Measurements from ENCODE around the gene UBQLNL.

UBQLNL gene

DNA sequence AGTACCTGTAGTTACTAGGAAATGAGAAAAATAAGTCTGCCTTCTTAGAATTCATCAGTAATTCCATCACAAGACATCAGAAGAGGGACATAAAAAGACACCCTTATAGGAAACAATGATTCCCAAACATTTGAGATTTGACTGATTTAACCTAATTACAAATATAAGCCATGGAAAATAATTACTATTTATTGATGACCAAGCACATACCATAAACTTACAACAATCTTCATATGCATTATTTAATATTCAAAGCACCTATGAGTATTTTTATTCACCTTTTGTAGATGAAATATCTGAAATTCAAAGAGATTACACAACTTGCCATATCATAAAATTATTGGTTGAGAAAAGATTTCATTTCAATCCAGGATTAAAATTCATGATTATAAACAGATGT is 42.6 kb downstream of the UBQLNL start:
- no peak for DNase-seq (ENCODE audit: low read depth in 1 of 2, low spot score in 1 of 2)
- no peak for TF ChIP-seq GABPA (IDR thresholded peaks at IDR 0.05; ENCODE audit: low read depth)
- TF ChIP-seq POLR2AphosphoS5 (IDR thresholded peaks at IDR 0.05; ENCODE audit: low read depth) = no peak
- TF ChIP-seq, protein P1, sequence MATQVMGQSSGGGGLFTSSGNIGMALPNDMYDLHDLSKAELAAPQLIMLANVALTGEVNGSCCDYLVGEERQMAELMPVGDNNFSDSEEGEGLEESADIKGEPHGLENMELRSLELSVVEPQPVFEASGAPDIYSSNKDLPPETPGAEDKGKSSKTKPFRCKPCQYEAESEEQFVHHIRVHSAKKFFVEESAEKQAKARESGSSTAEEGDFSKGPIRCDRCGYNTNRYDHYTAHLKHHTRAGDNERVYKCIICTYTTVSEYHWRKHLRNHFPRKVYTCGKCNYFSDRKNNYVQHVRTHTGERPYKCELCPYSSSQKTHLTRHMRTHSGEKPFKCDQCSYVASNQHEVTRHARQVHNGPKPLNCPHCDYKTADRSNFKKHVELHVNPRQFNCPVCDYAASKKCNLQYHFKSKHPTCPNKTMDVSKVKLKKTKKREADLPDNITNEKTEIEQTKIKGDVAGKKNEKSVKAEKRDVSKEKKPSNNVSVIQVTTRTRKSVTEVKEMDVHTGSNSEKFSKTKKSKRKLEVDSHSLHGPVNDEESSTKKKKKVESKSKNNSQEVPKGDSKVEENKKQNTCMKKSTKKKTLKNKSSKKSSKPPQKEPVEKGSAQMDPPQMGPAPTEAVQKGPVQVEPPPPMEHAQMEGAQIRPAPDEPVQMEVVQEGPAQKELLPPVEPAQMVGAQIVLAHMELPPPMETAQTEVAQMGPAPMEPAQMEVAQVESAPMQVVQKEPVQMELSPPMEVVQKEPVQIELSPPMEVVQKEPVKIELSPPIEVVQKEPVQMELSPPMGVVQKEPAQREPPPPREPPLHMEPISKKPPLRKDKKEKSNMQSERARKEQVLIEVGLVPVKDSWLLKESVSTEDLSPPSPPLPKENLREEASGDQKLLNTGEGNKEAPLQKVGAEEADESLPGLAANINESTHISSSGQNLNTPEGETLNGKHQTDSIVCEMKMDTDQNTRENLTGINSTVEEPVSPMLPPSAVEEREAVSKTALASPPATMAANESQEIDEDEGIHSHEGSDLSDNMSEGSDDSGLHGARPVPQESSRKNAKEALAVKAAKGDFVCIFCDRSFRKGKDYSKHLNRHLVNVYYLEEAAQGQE (IDR thresholded peaks at IDR 0.05; ENCODE audit: insufficient replicate concordance, low read depth) = no peak
- TF ChIP-seq SPI1 (IDR thresholded peaks at IDR 0.05; ENCODE audit: borderline replicate concordance, low read depth) = no peak
- TF ChIP-seq, protein P2, sequence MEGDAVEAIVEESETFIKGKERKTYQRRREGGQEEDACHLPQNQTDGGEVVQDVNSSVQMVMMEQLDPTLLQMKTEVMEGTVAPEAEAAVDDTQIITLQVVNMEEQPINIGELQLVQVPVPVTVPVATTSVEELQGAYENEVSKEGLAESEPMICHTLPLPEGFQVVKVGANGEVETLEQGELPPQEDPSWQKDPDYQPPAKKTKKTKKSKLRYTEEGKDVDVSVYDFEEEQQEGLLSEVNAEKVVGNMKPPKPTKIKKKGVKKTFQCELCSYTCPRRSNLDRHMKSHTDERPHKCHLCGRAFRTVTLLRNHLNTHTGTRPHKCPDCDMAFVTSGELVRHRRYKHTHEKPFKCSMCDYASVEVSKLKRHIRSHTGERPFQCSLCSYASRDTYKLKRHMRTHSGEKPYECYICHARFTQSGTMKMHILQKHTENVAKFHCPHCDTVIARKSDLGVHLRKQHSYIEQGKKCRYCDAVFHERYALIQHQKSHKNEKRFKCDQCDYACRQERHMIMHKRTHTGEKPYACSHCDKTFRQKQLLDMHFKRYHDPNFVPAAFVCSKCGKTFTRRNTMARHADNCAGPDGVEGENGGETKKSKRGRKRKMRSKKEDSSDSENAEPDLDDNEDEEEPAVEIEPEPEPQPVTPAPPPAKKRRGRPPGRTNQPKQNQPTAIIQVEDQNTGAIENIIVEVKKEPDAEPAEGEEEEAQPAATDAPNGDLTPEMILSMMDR (IDR thresholded peaks at IDR 0.05; ENCODE audit: insufficient read depth, low read length) = no peak
- no peak overlapping the region for H3K27ac ChIP-seq (replicated peaks)
- no peaks in the 10 kb centered on the region for H3K27me3 ChIP-seq (ENCODE audit: insufficient read depth, poor library complexity, severe bottlenecking)
- H3K4me3 ChIP-seq (replicated peaks; ENCODE audit: insufficient read depth, low read length) = no peak overlapping the region

DNA sequence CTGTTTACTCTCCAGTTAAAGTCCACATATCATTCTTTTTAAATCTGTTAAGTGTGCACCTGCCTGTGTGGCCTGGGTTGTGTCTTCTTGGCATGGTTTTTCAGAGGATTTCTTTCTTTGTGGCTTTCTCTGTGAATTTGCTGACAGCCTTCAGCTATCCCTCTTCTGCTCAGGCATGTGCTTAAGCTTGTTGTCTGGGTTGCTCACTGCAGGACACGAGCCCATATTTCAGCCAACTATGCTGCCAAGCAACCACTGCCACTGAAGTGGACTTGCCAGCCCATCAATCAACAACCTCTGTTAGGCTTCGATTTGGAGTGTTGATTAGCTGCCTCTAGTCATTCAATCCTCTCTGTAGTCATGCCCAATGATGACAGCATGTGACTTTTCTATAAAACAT is 49.0 kb downstream of the UBQLNL start:
- no peak overlapping the region for H3K27ac ChIP-seq (replicated peaks)
- H3K27me3 ChIP-seq (ENCODE audit: insufficient read depth, poor library complexity, severe bottlenecking) = no peaks in the 10 kb centered on the region
- TF ChIP-seq POLR2AphosphoS5 (IDR thresholded peaks at IDR 0.05; ENCODE audit: low read depth) = no peak
- H3K4me3 ChIP-seq (replicated peaks; ENCODE audit: insufficient read depth, low read length) = no peak overlapping the region
- DNase-seq (ENCODE audit: low read depth in 1 of 2, low spot score in 1 of 2) = no peak

Data from HL-60 (cell line).